Measurements from ENCODE around the gene THOC5.

- TF ChIP-seq, protein P1, sequence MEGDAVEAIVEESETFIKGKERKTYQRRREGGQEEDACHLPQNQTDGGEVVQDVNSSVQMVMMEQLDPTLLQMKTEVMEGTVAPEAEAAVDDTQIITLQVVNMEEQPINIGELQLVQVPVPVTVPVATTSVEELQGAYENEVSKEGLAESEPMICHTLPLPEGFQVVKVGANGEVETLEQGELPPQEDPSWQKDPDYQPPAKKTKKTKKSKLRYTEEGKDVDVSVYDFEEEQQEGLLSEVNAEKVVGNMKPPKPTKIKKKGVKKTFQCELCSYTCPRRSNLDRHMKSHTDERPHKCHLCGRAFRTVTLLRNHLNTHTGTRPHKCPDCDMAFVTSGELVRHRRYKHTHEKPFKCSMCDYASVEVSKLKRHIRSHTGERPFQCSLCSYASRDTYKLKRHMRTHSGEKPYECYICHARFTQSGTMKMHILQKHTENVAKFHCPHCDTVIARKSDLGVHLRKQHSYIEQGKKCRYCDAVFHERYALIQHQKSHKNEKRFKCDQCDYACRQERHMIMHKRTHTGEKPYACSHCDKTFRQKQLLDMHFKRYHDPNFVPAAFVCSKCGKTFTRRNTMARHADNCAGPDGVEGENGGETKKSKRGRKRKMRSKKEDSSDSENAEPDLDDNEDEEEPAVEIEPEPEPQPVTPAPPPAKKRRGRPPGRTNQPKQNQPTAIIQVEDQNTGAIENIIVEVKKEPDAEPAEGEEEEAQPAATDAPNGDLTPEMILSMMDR (IDR thresholded peaks at IDR 0.05): no peak
- TF ChIP-seq POLR2A (IDR thresholded peaks at IDR 0.05): no peak
- TF ChIP-seq EP300 (IDR thresholded peaks at IDR 0.05): no peak
These were observed 25.1 kb upstream of the THOC5 start for GRCh38 chr22:29578462-29579200.
